ENCODE data around the gene PAX5.

DNA sequence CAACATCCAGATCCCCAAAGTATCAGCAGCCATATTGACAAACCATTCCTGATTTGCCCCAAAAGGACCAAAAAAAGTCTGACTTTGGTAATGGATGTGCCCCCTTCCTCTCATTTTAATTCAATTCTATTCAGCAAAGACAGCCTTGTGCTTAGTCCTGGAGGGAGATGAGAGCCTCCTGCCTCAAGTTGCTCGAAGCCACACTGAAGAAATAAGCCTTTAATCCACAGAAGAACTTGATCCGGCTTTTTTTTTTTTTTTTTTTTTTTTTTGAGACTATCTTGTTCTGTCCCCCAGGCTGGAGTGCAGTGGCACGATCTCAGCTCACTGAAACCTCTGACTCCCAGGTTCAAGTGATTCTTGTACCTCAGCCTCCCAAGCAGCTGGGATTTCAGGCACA lies 8.4 kb upstream of the PAX5 start:
- TF ChIP-seq, protein P1, sequence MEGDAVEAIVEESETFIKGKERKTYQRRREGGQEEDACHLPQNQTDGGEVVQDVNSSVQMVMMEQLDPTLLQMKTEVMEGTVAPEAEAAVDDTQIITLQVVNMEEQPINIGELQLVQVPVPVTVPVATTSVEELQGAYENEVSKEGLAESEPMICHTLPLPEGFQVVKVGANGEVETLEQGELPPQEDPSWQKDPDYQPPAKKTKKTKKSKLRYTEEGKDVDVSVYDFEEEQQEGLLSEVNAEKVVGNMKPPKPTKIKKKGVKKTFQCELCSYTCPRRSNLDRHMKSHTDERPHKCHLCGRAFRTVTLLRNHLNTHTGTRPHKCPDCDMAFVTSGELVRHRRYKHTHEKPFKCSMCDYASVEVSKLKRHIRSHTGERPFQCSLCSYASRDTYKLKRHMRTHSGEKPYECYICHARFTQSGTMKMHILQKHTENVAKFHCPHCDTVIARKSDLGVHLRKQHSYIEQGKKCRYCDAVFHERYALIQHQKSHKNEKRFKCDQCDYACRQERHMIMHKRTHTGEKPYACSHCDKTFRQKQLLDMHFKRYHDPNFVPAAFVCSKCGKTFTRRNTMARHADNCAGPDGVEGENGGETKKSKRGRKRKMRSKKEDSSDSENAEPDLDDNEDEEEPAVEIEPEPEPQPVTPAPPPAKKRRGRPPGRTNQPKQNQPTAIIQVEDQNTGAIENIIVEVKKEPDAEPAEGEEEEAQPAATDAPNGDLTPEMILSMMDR (IDR thresholded peaks at IDR 0.05), result no peak
- TF ChIP-seq ZFX (IDR thresholded peaks at IDR 0.05; ENCODE audit: borderline replicate concordance), result no peak
